Endothelial cell of umbilical vein (primary cell): ENCODE data around the gene RBSN.

Experiments used
- CTCF ChIP-seq, 2 donors: IDR thresholded peaks; 1 replicate in 1 of 2; 2 replicates in 1 of 2; pipeline ENCODE4 v1.5.1; 2011; ENCODE audit warnings: low read length in 2 of 2, mild to moderate bottlenecking in 2 of 2, moderate library complexity in 2 of 2, control low read depth in 1 of 2, inconsistent platforms in 1 of 2, low read depth in 1 of 2; ENCODE audit not compliant: insufficient read depth in 1 of 2; ENCODE audit errors: extremely low read depth in 1 of 2
- EZH2 ChIP-seq: IDR thresholded peaks from 2 replicates; pipeline ENCODE4 v1.6.1; 2012; ENCODE audit warnings: borderline replicate concordance, low read depth, mild to moderate bottlenecking, moderate library complexity, low read length, inconsistent platforms; ENCODE audit not compliant: severe bottlenecking
- MYC ChIP-seq: IDR thresholded peaks from one replicate; pipeline ENCODE4 v1.6.1; 2011; ENCODE audit warnings: mild to moderate bottlenecking, low read depth, low read length
- POLR2AphosphoS5 ChIP-seq: IDR thresholded peaks from 2 replicates; pipeline ENCODE4 v1.6.1; 2012; ENCODE audit warnings: low read depth, mild to moderate bottlenecking, control low read depth, low read length, moderate library complexity; ENCODE audit not compliant: insufficient read depth
- TF ChIP-seq, protein P1 (sequence below): IDR thresholded peaks from 2 replicates; pipeline ENCODE4 v1.6.1; 2011; ENCODE audit not compliant: insufficient read depth, insufficient read length

DNA sequence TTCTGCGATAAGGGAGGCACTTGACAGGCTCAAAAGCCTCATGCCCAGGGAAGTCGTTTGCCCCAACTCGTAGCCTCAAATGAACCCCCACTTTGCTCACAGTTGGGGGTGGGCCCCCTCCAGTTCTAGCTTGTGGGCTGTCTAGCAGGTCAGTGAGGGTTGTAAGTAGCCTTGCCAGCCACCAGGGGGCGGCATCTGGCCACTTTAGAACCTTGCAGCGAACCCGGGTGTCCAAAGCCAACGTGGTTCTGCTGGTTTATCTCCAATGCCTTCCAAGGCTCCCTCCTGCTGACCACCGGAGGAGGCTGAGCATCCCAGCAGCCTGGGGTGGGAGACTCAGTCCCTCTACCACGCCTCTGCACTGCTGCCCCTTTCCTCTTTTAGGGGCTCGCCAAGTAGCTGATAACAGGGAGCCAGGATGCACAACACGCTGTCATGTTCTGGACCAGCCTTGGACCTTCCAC, 9.2 kb upstream of the RBSN start:
- TF ChIP-seq EZH2 (no peak), CTCF (IDR thresholded peaks at IDR 0.05; ENCODE audit: extremely low read depth in 1 of 2, insufficient read depth in 1 of 2, low read depth in 1 of 2, low read length in 2 of 2) (peak; percentile 88 to 96), POLR2AphosphoS5 (no peak), MYC (no peak)
- TF ChIP-seq, protein P1, sequence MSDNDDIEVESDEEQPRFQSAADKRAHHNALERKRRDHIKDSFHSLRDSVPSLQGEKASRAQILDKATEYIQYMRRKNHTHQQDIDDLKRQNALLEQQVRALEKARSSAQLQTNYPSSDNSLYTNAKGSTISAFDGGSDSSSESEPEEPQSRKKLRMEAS: no peak
